ENCODE data around the gene NUDT5. TPM values are rescaled to one million over a fixed set of nuclear protein-coding genes. Genes with fewer than 3 reads are reported as not detected.

NUDT5 gene
- polyA plus RNA-seq, 1 donor from 2014 or later = 44.2 TPM

DNA sequence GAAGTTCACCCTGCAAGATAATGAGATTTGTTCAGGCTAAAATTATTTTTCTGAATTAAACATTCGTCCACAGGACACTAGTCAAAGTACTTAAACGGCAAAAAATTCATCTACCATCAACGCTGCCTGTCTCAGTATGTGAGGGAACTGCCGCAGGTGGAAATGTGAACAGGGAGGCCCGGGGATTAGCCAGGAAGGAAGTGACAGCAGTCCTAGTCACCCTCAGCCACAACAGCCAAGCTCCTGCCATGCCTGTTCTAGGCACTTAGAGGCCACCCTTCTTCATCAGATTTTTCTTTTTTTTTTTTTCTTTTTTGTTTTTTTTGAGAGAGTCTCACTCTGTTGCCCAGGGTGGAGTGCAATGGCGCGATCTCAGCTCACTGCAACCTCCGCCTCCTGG, 9.4 kb downstream of the NUDT5 start:
- H3K9ac ChIP-seq (ENCODE audit: low read length) = no peak overlapping the region
- no peak overlapping the region for H3K4me3 ChIP-seq (ENCODE audit: low read length)
- H3K36me3 ChIP-seq (ENCODE audit: insufficient read depth, low read length) = no peaks in the 10 kb centered on the region
- H3K27me3 ChIP-seq (ENCODE audit: insufficient read depth, low read depth, low read length) = no peaks in the 10 kb centered on the region
- no peak for TF ChIP-seq MXI1 (conservative IDR thresholded peaks at IDR 0.05; ENCODE audit: poor library complexity, severe bottlenecking)
- TF ChIP-seq CTCF (IDR thresholded peaks at IDR 0.05; ENCODE audit: poor library complexity, severe bottlenecking) = no peak
- TF ChIP-seq EZH2 (IDR thresholded peaks at IDR 0.05; ENCODE audit: borderline replicate concordance, insufficient read depth, low read length, poor library complexity, severe bottlenecking) = no peak
- no peak for TF ChIP-seq REST (IDR thresholded peaks at IDR 0.05; ENCODE audit: borderline replicate concordance)
- no peak for TF ChIP-seq RAD21 (conservative IDR thresholded peaks at IDR 0.05)
- TF ChIP-seq EP300 (conservative IDR thresholded peaks at IDR 0.05; ENCODE audit: poor library complexity, severe bottlenecking) = no peak
- H3F3A ChIP-seq (ENCODE audit: insufficient read depth, low read length, poor library complexity, severe bottlenecking) = no peaks in the 10 kb centered on the region
- no peak overlapping the region for H3K4me2 ChIP-seq (ENCODE audit: low read length)
- no peaks in the 10 kb centered on the region for H3K9me2 ChIP-seq (ENCODE audit: insufficient read depth, low read length)
- H4K20me1 ChIP-seq (ENCODE audit: insufficient read depth) = no peaks in the 10 kb centered on the region
- no peak overlapping the region for H2AFZ ChIP-seq (ENCODE audit: low read depth, low read length)
- H3K27ac ChIP-seq (ENCODE audit: low read length) = no peak overlapping the region
- H3K79me2 ChIP-seq (replicated peaks; ENCODE audit: insufficient read depth, low read length) = no peaks in the 10 kb centered on the region
- H3K9me3 ChIP-seq (ENCODE audit: low read length) = no peaks in the 10 kb centered on the region

DNA sequence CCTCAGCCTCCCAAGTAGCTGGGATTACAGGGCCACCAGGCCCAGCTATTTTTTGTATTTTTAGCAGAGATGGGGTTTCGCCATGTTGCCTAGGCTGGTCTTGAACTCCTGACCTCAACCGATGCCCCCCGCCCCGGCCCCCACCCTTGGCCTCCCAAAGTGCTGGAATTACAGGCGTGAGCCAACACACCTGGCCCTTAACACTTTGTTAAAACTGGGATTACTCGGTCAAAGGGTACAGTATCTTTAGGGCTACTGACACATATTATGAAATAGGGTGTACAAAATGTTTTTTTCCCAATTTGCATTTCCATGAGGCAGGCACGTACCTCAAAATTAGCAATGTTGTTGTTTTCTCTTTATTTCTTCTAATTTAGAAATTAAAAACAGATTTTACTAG, 11.5 kb downstream of the NUDT5 start:
- Histone ChIP-seq H3K4me2 (ENCODE audit: low read length) (no peak overlapping the region), H3K9me2 (ENCODE audit: insufficient read depth, low read length) (no peaks in the 10 kb centered on the region), H3F3A (ENCODE audit: insufficient read depth, low read length, poor library complexity, severe bottlenecking) (no peaks in the 10 kb centered on the region), H3K36me3 (ENCODE audit: insufficient read depth, low read length) (no peaks in the 10 kb centered on the region), H4K20me1 (ENCODE audit: insufficient read depth) (no peaks in the 10 kb centered on the region), H3K79me2 (replicated peaks; ENCODE audit: insufficient read depth, low read length) (no peaks in the 10 kb centered on the region), H3K4me3 (ENCODE audit: low read length) (no peak overlapping the region), H2AFZ (ENCODE audit: low read depth, low read length) (no peak overlapping the region), H3K27me3 (ENCODE audit: insufficient read depth, low read depth, low read length) (no peaks in the 10 kb centered on the region), H3K9ac (ENCODE audit: low read length) (no peak overlapping the region), H3K9me3 (ENCODE audit: low read length) (no peaks in the 10 kb centered on the region), H3K27ac (ENCODE audit: low read length) (no peak overlapping the region)
- TF ChIP-seq RAD21 (conservative IDR thresholded peaks at IDR 0.05) = no peak
- no peak for TF ChIP-seq EP300 (conservative IDR thresholded peaks at IDR 0.05; ENCODE audit: poor library complexity, severe bottlenecking)
- no peak for TF ChIP-seq EZH2 (IDR thresholded peaks at IDR 0.05; ENCODE audit: borderline replicate concordance, insufficient read depth, low read length, poor library complexity, severe bottlenecking)
- TF ChIP-seq REST (IDR thresholded peaks at IDR 0.05; ENCODE audit: borderline replicate concordance) = no peak
